SH-SY5Y (cell line): Measurements from ENCODE around the gene MACROD2.

ENCODE experiments used
- GATA2 ChIP-seq: IDR thresholded peaks from 2 replicates; pipeline ENCODE4 v1.6.1; 2011; ENCODE audit warnings: mild to moderate bottlenecking, low read depth, low read length
- GATA3 ChIP-seq: IDR thresholded peaks from 2 replicates; pipeline ENCODE4 v1.6.1; 2011; ENCODE audit warnings: low read depth, mild to moderate bottlenecking, low read length, moderate library complexity

DNA sequence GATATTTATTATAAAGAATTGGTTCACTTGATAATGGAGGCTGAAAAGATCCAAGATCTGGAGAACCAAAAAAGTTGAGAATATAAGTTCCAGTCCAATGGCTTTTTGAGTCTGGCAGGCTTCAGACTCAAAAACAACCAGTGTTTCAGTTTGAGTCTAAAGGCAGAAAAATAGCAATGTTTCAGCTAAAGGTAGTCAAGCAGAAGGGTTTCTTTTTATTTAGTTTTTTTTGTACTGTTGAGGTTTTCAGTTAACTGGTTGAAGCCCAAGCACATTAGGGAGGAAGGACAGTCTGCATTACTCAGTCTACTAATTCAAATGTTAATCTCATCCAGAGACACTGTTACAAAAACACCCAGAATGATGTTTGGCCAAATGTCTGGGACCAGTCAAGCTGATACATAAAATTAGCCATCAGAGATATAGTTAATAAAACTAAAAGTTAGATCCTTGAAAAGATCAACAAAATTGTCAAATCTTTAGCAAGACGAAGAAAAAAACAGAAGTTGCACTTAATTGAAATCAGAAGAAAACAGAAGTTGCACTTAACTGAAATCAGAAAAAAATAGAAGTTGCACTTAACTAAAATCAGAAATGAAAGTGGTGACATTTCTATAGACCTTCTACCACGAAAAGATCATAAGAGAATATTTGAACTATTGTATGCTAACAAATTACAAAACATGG lies 1322.4 kb downstream of the MACROD2 start:
- TF ChIP-seq GATA2 (no peak), GATA3 (no peak)
